ENCODE data around the gene IMPA2. TPM values are rescaled to one million over a fixed set of nuclear protein-coding genes. Genes with fewer than 3 reads are reported as not detected.

Gene IMPA2
- total RNA-seq, 4 donors from 2014 or later, result 227 to 572 (median 354) TPM

DNA sequence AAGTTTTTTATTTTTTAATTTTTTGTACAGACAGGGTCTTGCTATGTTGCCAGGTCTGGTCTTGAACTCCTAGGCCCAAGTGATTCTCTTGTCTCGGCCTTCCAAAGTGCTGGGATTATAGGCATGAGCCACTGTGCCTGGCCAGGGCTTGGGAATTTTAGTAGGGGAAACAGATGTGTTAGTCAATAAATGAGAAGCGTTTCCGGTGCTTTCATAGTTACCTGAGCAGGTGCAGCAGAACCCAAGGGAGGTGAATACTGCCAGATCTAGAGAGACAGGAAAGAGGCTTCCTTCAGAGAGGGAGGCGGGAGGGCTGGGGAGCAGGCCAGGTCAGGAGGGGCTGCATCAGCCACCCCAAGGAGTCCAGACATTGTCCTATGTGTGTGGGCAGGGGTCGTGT lies 30.5 kb upstream of the IMPA2 start:
- 78 to 80% methylated on average over 5 of the region's 5 CpGs for WGBS, 2 donors
- no peak for DNase-seq (ENCODE audit: low spot score in 2 of 2)
- no peak overlapping the region for H3K4me3 ChIP-seq (ENCODE audit: low read depth, poor library complexity, severe bottlenecking)
- intact Hi-C loops (cut with DNase I; ENCODE audit: low total_unique reads), result no loop called here
- TF ChIP-seq POLR2A (IDR thresholded peaks at IDR 0.05), result no peak
- TF ChIP-seq, protein P1, sequence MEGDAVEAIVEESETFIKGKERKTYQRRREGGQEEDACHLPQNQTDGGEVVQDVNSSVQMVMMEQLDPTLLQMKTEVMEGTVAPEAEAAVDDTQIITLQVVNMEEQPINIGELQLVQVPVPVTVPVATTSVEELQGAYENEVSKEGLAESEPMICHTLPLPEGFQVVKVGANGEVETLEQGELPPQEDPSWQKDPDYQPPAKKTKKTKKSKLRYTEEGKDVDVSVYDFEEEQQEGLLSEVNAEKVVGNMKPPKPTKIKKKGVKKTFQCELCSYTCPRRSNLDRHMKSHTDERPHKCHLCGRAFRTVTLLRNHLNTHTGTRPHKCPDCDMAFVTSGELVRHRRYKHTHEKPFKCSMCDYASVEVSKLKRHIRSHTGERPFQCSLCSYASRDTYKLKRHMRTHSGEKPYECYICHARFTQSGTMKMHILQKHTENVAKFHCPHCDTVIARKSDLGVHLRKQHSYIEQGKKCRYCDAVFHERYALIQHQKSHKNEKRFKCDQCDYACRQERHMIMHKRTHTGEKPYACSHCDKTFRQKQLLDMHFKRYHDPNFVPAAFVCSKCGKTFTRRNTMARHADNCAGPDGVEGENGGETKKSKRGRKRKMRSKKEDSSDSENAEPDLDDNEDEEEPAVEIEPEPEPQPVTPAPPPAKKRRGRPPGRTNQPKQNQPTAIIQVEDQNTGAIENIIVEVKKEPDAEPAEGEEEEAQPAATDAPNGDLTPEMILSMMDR (IDR thresholded peaks at IDR 0.05), result no peak

DNA sequence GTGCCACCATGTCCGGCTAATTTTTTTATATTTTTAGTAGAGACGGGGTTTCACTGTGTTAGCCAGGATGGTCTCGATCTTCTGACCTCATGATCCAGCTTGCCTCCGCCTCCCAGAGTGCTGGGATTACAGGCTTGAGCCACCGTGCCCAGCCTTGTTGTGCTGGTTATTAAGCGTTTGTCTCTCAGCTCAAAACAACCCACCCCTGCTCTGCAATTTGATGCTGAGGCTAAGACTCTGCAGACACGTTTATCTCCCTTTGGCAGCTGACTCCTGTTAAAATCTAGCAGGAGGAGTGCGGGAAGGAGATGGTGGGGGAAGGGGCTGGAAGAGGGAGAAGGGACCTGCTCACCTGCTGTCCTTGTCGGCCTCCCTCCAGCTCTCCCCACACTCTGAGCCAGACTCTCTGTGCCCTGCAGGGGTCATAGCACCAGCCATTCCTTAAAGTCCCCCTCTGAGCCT lies 29.9 kb upstream of the IMPA2 start:
- no peak overlapping the region for H3K4me3 ChIP-seq (ENCODE audit: low read depth, poor library complexity, severe bottlenecking)
- intact Hi-C loops (cut with DNase I; ENCODE audit: low total_unique reads), result no loop called here
- TF ChIP-seq, protein P1 (IDR thresholded peaks at IDR 0.05), result no peak
- TF ChIP-seq POLR2A (IDR thresholded peaks at IDR 0.05), result no peak
- WGBS, 2 donors, result 64 to 70% methylated on average over 9 of the region's 9 CpGs
- no peak for DNase-seq (ENCODE audit: low spot score in 2 of 2)

DNA sequence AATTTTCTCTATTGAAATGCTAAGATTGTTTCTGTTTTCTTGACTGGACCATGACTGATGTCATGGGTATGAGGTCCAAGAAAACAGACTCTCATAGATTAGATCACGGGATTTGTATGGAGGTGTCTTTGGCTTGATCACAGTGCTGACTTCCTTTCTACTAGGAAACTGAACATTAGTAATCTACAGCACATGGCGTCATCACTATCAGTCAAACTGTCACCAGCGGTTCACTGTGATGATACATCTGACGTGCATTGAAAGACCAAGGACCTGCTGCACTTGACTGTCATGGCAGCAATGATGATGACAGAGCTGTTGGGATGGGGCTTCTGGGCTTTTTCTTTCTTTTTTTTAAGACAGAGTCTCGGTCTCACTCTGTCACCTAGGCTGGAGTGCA lies 28.2 kb upstream of the IMPA2 start:
- H3K4me3 ChIP-seq (ENCODE audit: low read depth, poor library complexity, severe bottlenecking), result no peak overlapping the region
- 88 to 91% methylated on average over 5 of the region's 5 CpGs for WGBS, 2 donors
- no peak for TF ChIP-seq POLR2A (IDR thresholded peaks at IDR 0.05)
- TF ChIP-seq, protein P1 (IDR thresholded peaks at IDR 0.05), result no peak
- intact Hi-C loops (cut with DNase I; ENCODE audit: low total_unique reads), result no loop called here
- DNase-seq (ENCODE audit: low spot score in 2 of 2), result no peak

DNA sequence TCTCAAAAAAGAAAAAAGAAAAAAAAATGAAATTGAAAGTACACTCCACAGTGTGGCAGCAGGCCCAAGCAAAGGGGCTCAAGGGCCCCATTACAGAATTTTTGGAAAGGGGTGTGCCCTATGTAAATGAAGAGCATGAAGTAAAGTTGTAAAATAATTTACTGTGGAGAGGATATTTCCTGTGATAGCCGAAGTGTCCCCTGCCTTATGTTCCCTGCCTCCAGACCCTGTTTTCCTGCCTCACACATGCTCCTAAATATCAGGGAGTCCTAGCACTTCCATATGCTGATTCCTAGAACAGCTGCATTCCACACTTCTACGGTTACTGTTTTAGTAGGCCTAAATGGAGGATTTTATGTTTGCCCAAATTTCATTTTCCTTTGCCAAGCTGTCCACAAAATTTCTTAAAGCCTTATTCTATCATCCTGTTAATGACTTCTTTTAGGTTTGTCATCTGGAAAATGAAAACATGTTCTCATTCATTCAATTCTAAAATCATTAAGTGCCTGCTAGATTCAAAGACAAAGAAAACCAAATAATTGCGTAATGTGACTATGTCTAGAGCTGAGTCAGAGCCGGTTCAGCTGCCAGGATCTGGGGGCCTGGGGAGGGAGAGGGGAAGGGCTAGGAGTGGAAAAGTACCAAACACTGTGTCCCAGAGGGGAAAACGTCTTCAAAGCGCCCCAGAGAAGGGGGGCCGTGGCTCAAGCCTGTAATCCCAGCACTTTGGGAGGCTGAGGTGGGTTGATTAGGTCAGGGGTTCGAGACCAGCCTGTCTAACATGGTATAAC lies 25.9 kb upstream of the IMPA2 start:
- intact Hi-C loops (cut with DNase I; ENCODE audit: low total_unique reads), result no loop called here
- no peak overlapping the region for H3K4me3 ChIP-seq (ENCODE audit: low read depth, poor library complexity, severe bottlenecking)
- peak in 1 of 2 donors; percentile 89 for DNase-seq (ENCODE audit: low spot score in 2 of 2)
- WGBS, 2 donors, result 37 to 44% methylated on average over 8 of the region's 8 CpGs
- no peak for TF ChIP-seq POLR2A (IDR thresholded peaks at IDR 0.05)
- TF ChIP-seq, protein P1 (IDR thresholded peaks at IDR 0.05), result no peak

DNA sequence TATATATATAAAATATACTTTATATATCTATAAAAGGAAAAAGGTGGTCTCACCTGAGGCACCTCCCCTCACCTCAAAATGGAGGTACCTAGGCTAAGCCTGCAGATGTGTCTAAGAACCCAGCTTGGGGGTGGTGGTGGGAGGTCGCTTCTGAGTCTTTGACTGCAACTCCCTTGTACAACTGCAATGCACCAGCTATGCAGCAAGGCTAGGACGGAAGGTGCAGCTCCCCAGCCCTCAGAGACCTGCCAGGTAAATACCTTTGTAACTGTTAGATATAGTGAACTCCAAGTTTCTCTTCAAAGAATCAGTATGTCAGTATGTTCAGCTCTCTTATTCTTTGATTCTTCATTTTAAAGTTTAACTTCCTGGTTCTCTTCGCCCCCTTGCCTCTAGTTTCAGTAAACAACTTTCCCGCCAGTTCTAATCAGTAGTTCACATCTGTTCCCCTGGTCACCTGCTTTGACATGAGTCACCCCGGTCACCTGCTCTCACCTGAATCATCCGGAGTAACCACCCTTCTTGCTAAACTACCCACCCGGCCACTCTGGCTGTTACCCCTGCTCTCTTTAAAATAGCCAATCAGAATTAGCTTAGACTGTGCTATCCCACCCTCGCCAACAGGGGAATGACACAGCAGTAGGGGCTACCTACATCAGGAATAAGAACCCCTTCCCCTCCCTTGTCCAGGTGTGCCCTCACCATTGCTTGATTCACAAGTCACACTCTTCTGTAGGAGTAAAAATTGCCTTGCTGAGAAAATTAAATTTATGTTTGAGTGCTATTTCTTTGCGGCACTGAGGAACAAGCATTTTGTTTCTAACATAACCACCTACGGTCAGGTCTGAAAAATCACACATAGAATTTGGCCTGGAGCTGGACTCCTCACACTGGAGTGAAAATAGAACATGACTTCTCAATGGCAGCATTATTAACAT lies 24.7 kb upstream of the IMPA2 start:
- no peak overlapping the region for H3K4me3 ChIP-seq (ENCODE audit: low read depth, poor library complexity, severe bottlenecking)
- no peak for TF ChIP-seq POLR2A (IDR thresholded peaks at IDR 0.05)
- TF ChIP-seq, protein P1 (IDR thresholded peaks at IDR 0.05), result no peak
- DNase-seq (ENCODE audit: low spot score in 2 of 2), result no peak
- WGBS, 2 donors, result 95 to 96% methylated on average over 10 of the region's 10 CpGs
- intact Hi-C loops (cut with DNase I; ENCODE audit: low total_unique reads), result no loop called here

Data from lower leg skin (tissue), 4 donors.